Measurements from ENCODE around the gene RASGRP4. TPM values are rescaled to one million over a fixed set of nuclear protein-coding genes. Genes with fewer than 3 reads are reported as not detected.
A peak's percentile ranks its signal among the peaks of the same experiment; 100 is the strongest.

Gene RASGRP4
- polyA plus RNA-seq, 4 donors: 0.22 to 1.0 (median 0.84) TPM

GRCh38 chr19:38409631-38410133 lies 16.3 kb downstream of the RASGRP4 start:
- Histone ChIP-seq H3K4me1 (ENCODE audit: control insufficient read depth in 3 of 3, insufficient read depth in 2 of 3, low read depth in 1 of 3, low read length in 2 of 3) (no peaks in the 10 kb centered on the region), H3K36me3 (ENCODE audit: control insufficient read depth in 3 of 3, insufficient read depth in 2 of 3, low read depth in 1 of 3, low read length in 3 of 3) (peaks cover 0 to 36% (median 3%) of the 10 kb centered on the region in 3 donors), H3K9me3 (ENCODE audit: control insufficient read depth in 2 of 2, insufficient read depth in 1 of 2, low read depth in 1 of 2, low read length in 1 of 2) (no peaks in the 10 kb centered on the region), H3K27me3 (ENCODE audit: control insufficient read depth in 3 of 3, insufficient read depth in 3 of 3, low read length in 3 of 3) (peaks cover 0 to 2% (median 0%) of the 10 kb centered on the region in 3 donors), H3K4me3 (ENCODE audit: low read depth in 1 of 3, low read length in 3 of 3) (no peak overlapping the region), H3K27ac (ENCODE audit: low read depth in 1 of 3, low read length in 2 of 3) (no peak overlapping the region)
- WGBS, 3 donors: 50 to 56% (median 52%) methylated on average over 7 of the region's 7 CpGs
- no peak for FAIRE-seq
- DNase-seq: no peak

- 95 to 96% (median 95%) methylated on average over 8 of the region's 8 CpGs for whole genome bisulfite sequencing, 3 donors
- peaks cover 0 to 3% (median 0%) of the 10 kb centered on the region in 3 donors for H3K27me3 ChIP-seq (ENCODE audit: control insufficient read depth in 3 of 3, insufficient read depth in 3 of 3, low read length in 3 of 3)
- H3K9me3 ChIP-seq (ENCODE audit: control insufficient read depth in 2 of 2, insufficient read depth in 1 of 2, low read depth in 1 of 2, low read length in 1 of 2): no peaks in the 10 kb centered on the region
- peaks cover 0 to 37% (median 3%) of the 10 kb centered on the region in 3 donors for H3K36me3 ChIP-seq (ENCODE audit: control insufficient read depth in 3 of 3, insufficient read depth in 2 of 3, low read depth in 1 of 3, low read length in 3 of 3)
- FAIRE-seq (no peak), DNase-seq (no peak)
- H3K4me1 ChIP-seq (ENCODE audit: control insufficient read depth in 3 of 3, insufficient read depth in 2 of 3, low read depth in 1 of 3, low read length in 2 of 3): no peaks in the 10 kb centered on the region
- H3K27ac ChIP-seq (ENCODE audit: low read depth in 1 of 3, low read length in 2 of 3): no peak overlapping the region
- no peak overlapping the region for H3K4me3 ChIP-seq (ENCODE audit: low read depth in 1 of 3, low read length in 3 of 3)
These were observed 20.7 kb downstream of the RASGRP4 start for GRCh38 chr19:38405276-38405675.

GRCh38 chr19:38404858-38405257 lies 21.2 kb downstream of the RASGRP4 start:
- DNase-seq: no peak
- no peak overlapping the region for H3K4me3 ChIP-seq (ENCODE audit: low read depth in 1 of 3, low read length in 3 of 3)
- FAIRE-seq: no peak
- WGBS, 3 donors: 94 to 98% (median 95%) methylated on average over 6 of the region's 6 CpGs
- no peaks in the 10 kb centered on the region for H3K9me3 ChIP-seq (ENCODE audit: control insufficient read depth in 2 of 2, insufficient read depth in 1 of 2, low read depth in 1 of 2, low read length in 1 of 2)
- peaks cover 0 to 5% (median 0%) of the 10 kb centered on the region in 3 donors for H3K27me3 ChIP-seq (ENCODE audit: control insufficient read depth in 3 of 3, insufficient read depth in 3 of 3, low read length in 3 of 3)
- no peak overlapping the region for H3K27ac ChIP-seq (ENCODE audit: low read depth in 1 of 3, low read length in 2 of 3)
- H3K4me1 ChIP-seq (ENCODE audit: control insufficient read depth in 3 of 3, insufficient read depth in 2 of 3, low read depth in 1 of 3, low read length in 2 of 3): no peaks in the 10 kb centered on the region
- H3K36me3 ChIP-seq (ENCODE audit: control insufficient read depth in 3 of 3, insufficient read depth in 2 of 3, low read depth in 1 of 3, low read length in 3 of 3): peaks cover 0 to 37% (median 3%) of the 10 kb centered on the region in 3 donors

- FAIRE-seq: no peak
- Histone ChIP-seq H3K27ac (ENCODE audit: low read depth in 1 of 3, low read length in 2 of 3) (peak within 1 kb of the TSS; percentile 72 to 93 (median 73)), H3K4me1 (ENCODE audit: control insufficient read depth in 3 of 3, insufficient read depth in 2 of 3, low read depth in 1 of 3, low read length in 2 of 3) (no peaks in the 10 kb centered on the region), H3K4me3 (ENCODE audit: low read depth in 1 of 3, low read length in 3 of 3) (peak within 1 kb of the TSS; percentile 86 to 96 (median 86)), H3K9me3 (ENCODE audit: control insufficient read depth in 2 of 2, insufficient read depth in 1 of 2, low read depth in 1 of 2, low read length in 1 of 2) (no peaks in the 10 kb centered on the region), H3K36me3 (ENCODE audit: control insufficient read depth in 3 of 3, insufficient read depth in 2 of 3, low read depth in 1 of 3, low read length in 3 of 3) (peaks cover 0 to 29% (median 3%) of the 10 kb centered on the region in 3 donors), H3K27me3 (ENCODE audit: control insufficient read depth in 3 of 3, insufficient read depth in 3 of 3, low read length in 3 of 3) (peaks cover 0 to 10% (median 0%) of the 10 kb centered on the region in 3 donors)
- peak; percentile 98 to 99 for DNase-seq
- WGBS, 3 donors: 0 to 1% (median 0%) methylated on average over 69 to 82 of the region's 82 CpGs
These were observed 22.9 kb downstream of the RASGRP4 start, which contains the start of gene FAM98C for GRCh38 chr19:38402967-38403674. Gene FAM98C (plus strand): TSS chr19:38403093. CDS start chr19:38403154, 61 bp downstream.

GRCh38 chr19:38402623-38402966 lies 23.4 kb downstream of the RASGRP4 start:
- H3K27me3 ChIP-seq (ENCODE audit: control insufficient read depth in 3 of 3, insufficient read depth in 3 of 3, low read length in 3 of 3): peaks cover 0 to 15% (median 0%) of the 10 kb centered on the region in 3 donors
- WGBS, 3 donors: 1 to 4% (median 3%) methylated on average over 18 of the region's 18 CpGs
- H3K4me3 ChIP-seq (ENCODE audit: low read depth in 1 of 3, low read length in 3 of 3): peak overlapping the region in 2 of 3 donors; percentile 23 to 34
- FAIRE-seq: no peak
- H3K4me1 ChIP-seq (ENCODE audit: control insufficient read depth in 3 of 3, insufficient read depth in 2 of 3, low read depth in 1 of 3, low read length in 2 of 3): no peaks in the 10 kb centered on the region
- H3K9me3 ChIP-seq (ENCODE audit: control insufficient read depth in 2 of 2, insufficient read depth in 1 of 2, low read depth in 1 of 2, low read length in 1 of 2): no peaks in the 10 kb centered on the region
- peak overlapping the region in 2 of 3 donors; percentile 4 to 82 for H3K27ac ChIP-seq (ENCODE audit: low read depth in 1 of 3, low read length in 2 of 3)
- no peak for DNase-seq
- peaks cover 0 to 26% (median 3%) of the 10 kb centered on the region in 3 donors for H3K36me3 ChIP-seq (ENCODE audit: control insufficient read depth in 3 of 3, insufficient read depth in 2 of 3, low read depth in 1 of 3, low read length in 3 of 3)

GRCh38 chr19:38401148-38401547 lies 24.9 kb downstream of the RASGRP4 start:
- H3K27ac ChIP-seq (ENCODE audit: low read depth in 1 of 3, low read length in 2 of 3): no peak overlapping the region
- H3K9me3 ChIP-seq (ENCODE audit: control insufficient read depth in 2 of 2, insufficient read depth in 1 of 2, low read depth in 1 of 2, low read length in 1 of 2): no peaks in the 10 kb centered on the region
- peaks cover 0 to 29% (median 4%) of the 10 kb centered on the region in 3 donors for H3K27me3 ChIP-seq (ENCODE audit: control insufficient read depth in 3 of 3, insufficient read depth in 3 of 3, low read length in 3 of 3)
- 47 to 63% (median 53%) methylated on average over 3 of the region's 3 CpGs for WGBS, 3 donors
- peaks cover 0 to 13% (median 0%) of the 10 kb centered on the region in 3 donors for H3K36me3 ChIP-seq (ENCODE audit: control insufficient read depth in 3 of 3, insufficient read depth in 2 of 3, low read depth in 1 of 3, low read length in 3 of 3)
- no peak overlapping the region for H3K4me3 ChIP-seq (ENCODE audit: low read depth in 1 of 3, low read length in 3 of 3)
- FAIRE-seq (no peak), DNase-seq (peak in 1 of 2 donors; percentile 34)
- H3K4me1 ChIP-seq (ENCODE audit: control insufficient read depth in 3 of 3, insufficient read depth in 2 of 3, low read depth in 1 of 3, low read length in 2 of 3): peaks cover 0 to 3% (median 0%) of the 10 kb centered on the region in 3 donors

GRCh38 chr19:38400361-38400760 lies 25.7 kb downstream of the RASGRP4 start:
- no peak for FAIRE-seq
- H3K36me3 ChIP-seq (ENCODE audit: control insufficient read depth in 3 of 3, insufficient read depth in 2 of 3, low read depth in 1 of 3, low read length in 3 of 3): peaks cover 0 to 9% (median 0%) of the 10 kb centered on the region in 3 donors
- 74 to 90% (median 88%) methylated on average over 5 of the region's 5 CpGs for WGBS, 3 donors
- no peaks in the 10 kb centered on the region for H3K9me3 ChIP-seq (ENCODE audit: control insufficient read depth in 2 of 2, insufficient read depth in 1 of 2, low read depth in 1 of 2, low read length in 1 of 2)
- H3K4me1 ChIP-seq (ENCODE audit: control insufficient read depth in 3 of 3, insufficient read depth in 2 of 3, low read depth in 1 of 3, low read length in 2 of 3): peaks cover 0 to 4% (median 0%) of the 10 kb centered on the region in 3 donors
- peaks cover 2 to 31% (median 4%) of the 10 kb centered on the region in 3 donors for H3K27me3 ChIP-seq (ENCODE audit: control insufficient read depth in 3 of 3, insufficient read depth in 3 of 3, low read length in 3 of 3)
- H3K4me3 ChIP-seq (ENCODE audit: low read depth in 1 of 3, low read length in 3 of 3): no peak overlapping the region
- DNase-seq: no peak
- H3K27ac ChIP-seq (ENCODE audit: low read depth in 1 of 3, low read length in 2 of 3): no peak overlapping the region

- Histone ChIP-seq H3K36me3 (ENCODE audit: control insufficient read depth in 3 of 3, insufficient read depth in 2 of 3, low read depth in 1 of 3, low read length in 3 of 3) (peaks cover 0 to under 1% (median 0%) of the 10 kb centered on the region in 3 donors), H3K27me3 (ENCODE audit: control insufficient read depth in 3 of 3, insufficient read depth in 3 of 3, low read length in 3 of 3) (peaks cover 2 to 37% (median 11%) of the 10 kb centered on the region in 3 donors), H3K9me3 (ENCODE audit: control insufficient read depth in 2 of 2, insufficient read depth in 1 of 2, low read depth in 1 of 2, low read length in 1 of 2) (no peaks in the 10 kb centered on the region), H3K27ac (ENCODE audit: low read depth in 1 of 3, low read length in 2 of 3) (no peak overlapping the region), H3K4me1 (ENCODE audit: control insufficient read depth in 3 of 3, insufficient read depth in 2 of 3, low read depth in 1 of 3, low read length in 2 of 3) (peaks cover 0 to 10% (median 0%) of the 10 kb centered on the region in 3 donors), H3K4me3 (ENCODE audit: low read depth in 1 of 3, low read length in 3 of 3) (no peak overlapping the region)
- 54 to 76% (median 64%) methylated on average over 1 of the region's 1 CpG for WGBS, 3 donors
- no peak for DNase-seq
- FAIRE-seq: no peak
These were observed 26.5 kb downstream of the RASGRP4 start for GRCh38 chr19:38399537-38399936.

Measured in small intestine (tissue), 7 donors.